Myocyte (in vitro differentiated cells): Measurements from ENCODE around the gene MAB21L3. TPM values are rescaled to one million over a fixed set of nuclear protein-coding genes. Genes with fewer than 3 reads are reported as not detected.
"Not testable (repeated sequence)": the region's sequence is repeated elsewhere in the genome, so short reads cannot be mapped to it uniquely, and the experiment has no call there.

Source experiments
- DNase-seq: peaks from one replicate; pipeline ENCODE4 v3.0.0-alpha.2; 2012; ENCODE audit warnings: low read depth
- total RNA-seq: library from RNA; depleted of rRNA; stranded (reverse); fragments of >200 nt; gene quantifications from 2 replicates; pipeline ENCODE4 v1.2.3, GENCODE V29; 2014

MAB21L3 gene
- total RNA-seq, 1 donor from 2014 or later, result 0.27 TPM

DNA sequence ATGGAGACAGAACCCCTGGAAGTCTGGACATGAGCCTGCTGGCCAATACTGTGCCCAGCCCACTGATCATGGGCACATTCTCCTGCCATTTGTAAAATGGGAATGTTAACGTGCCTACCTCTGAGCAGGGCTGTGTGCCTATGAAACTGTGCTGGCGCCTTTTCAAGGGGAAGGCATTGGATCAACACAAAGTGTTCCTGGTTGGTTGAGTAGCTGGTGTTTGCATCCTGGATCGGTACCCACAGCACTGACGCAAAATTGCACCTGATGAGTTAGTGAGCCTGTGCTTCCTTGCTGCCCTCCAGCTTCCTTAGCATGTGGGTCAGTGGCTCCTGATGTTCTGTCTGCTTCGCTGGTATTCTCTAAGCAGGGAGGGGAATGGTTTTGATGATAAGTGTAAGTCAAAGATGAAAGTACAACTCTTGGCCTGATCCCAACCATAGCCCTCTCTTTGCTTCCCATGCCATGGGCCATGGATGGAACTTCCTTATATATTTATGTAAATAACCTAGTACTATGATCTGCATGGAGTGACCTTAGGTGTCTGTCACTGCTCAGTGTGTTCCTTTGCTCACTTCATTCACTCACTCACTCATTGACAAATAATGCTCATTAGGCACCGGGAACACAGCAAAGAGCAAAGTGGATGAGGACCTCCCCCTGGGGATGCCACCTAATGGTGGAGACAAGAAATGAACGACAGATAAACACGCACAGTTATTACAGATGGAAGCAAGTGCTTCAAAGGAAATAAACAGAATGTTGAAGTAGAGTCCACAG, 22.7 kb downstream of the MAB21L3 start:
- DNase-seq, result no peak

DNA sequence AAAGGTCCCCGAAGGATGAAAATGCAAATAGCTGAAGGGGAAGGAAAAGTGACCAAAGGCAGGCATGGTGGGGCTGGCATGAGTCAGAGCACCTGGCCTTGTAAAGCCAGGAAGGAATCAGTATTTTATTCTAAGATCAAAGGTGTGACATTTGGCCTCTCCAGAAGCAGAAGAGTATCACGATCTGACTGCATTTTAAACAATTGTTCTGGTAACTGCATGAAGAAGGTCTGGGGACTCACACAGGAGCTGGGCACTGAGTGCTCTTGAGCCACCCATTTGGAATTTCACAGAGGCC, 23.2 kb downstream of the MAB21L3 start:
- no peak for DNase-seq

GRCh38 chr1:116138277-116138792, 27.1 kb downstream of the MAB21L3 start:
- DNase-seq, result no peak

DNA sequence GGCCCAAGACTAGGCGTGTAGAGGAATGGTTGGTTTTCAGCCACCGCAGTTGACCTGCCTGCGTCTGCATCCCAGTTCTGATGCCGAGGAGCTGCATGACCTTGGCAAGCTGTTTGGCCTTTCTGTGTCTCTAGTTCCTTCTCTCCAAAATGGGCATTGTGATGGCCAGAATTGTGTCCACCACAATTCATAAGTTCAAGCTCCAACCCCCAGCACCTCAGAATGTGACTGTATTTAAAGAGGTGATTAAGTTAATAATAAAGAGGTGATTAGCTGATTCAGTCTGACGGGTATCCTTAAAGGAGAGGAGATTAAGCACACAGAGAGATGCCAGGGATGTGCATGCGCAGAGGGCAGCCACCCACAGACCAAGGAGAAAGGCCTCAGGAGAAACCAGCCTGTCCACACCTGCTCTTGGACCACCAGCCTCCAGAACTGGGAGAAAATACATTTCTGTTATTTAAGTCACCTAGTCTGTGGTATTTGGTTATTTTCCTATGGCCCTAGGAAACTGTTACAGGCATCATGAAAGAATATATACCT, 28.5 kb downstream of the MAB21L3 start:
- DNase-seq, result no peak

GRCh38 chr1:116144151-116144550, 33.0 kb downstream of the MAB21L3 start:
- no peak for DNase-seq

GRCh38 chr1:116146447-116147113, 35.4 kb downstream of the MAB21L3 start:
- not testable (repeated sequence) for DNase-seq

DNA sequence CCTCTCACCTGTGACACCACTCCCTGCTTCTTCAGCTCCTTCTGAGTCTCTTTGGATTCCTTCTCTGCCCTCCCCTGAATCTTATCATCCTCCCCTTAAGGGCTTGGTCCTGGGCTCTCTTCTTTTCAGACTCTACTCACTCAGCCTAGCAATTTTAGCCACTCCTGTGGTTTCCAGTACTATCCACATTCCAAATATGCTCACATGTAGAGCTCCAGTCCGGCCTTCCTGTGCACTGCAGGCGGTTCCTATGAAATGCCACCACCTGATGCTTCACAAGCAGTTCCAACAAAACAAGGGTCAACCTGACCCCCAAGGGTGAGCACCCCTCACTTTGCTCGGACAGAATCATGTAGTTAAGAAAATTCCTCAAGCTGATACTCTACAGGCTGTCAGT, 35.9 kb downstream of the MAB21L3 start:
- no peak for DNase-seq

DNA sequence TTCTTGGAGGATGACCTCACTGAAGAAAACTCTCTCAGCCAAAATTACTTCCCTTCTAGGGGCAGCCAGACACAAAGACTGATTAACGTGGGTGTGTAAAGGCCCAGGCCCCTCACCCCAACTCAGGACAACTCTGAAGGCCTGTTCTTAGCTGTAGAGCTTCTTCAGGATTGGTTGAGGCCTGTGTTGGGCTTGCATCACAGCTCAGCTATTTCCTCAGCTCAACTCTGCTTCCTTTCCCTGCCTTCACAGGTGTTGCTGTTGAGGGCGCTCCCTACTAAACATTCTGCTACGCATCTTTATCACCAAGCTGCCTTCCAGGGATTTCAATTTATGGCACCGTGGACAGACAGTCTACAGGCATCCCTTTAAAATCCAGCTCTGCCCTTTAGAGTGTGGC, 36.8 kb downstream of the MAB21L3 start:
- DNase-seq, result peak; percentile 54

GRCh38 chr1:116148967-116149366, 37.8 kb downstream of the MAB21L3 start:
- DNase-seq, result no peak

GRCh38 chr1:116150368-116150767, 39.2 kb downstream of the MAB21L3 start:
- no peak for DNase-seq

GRCh38 chr1:116151739-116152576, 40.8 kb downstream of the MAB21L3 start:
- peak; percentile 87 for DNase-seq

- DNase-seq, result no peak
These were observed 41.4 kb downstream of the MAB21L3 start for GRCh38 chr1:116152577-116152943.

DNA sequence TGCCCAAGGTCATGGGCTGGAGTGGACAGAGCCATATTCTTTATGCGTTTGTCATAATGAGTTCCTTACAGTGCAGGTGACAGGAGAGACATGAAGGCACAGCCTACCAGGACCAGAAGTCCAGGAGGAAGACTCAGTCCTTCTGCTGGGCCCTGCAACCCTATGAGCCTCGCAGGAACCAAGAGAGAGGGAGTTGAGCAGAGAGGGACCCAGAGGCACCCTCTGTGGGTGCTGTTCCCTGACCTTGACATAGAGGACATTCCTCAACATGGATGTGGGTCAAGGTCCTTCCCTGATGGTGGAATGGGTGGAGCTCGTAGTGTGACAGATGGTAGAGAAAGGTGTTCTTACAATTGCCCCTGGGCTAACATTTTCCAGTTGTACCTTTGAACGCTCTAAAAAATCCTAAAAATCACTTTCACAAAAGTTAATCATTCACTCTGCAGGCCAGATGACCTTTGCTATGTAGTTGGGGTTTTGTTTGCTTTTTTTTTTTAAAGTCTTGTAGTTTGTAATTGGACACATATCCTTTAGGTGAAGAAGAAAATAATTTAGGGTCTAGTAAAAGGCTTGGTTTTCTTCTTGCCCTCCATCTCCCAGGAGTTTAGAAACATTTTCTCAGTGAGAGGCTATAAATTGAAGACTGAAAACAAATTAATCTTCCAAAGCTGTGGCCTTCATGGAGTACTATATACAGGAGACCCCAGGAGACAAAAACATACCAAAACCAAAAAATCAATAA, 41.9 kb downstream of the MAB21L3 start:
- DNase-seq, result no peak

GRCh38 chr1:116153692-116154031, 42.5 kb downstream of the MAB21L3 start:
- DNase-seq, result no peak

- DNase-seq, result no peak
These were observed 43.3 kb downstream of the MAB21L3 start for GRCh38 chr1:116154536-116154935.

DNA sequence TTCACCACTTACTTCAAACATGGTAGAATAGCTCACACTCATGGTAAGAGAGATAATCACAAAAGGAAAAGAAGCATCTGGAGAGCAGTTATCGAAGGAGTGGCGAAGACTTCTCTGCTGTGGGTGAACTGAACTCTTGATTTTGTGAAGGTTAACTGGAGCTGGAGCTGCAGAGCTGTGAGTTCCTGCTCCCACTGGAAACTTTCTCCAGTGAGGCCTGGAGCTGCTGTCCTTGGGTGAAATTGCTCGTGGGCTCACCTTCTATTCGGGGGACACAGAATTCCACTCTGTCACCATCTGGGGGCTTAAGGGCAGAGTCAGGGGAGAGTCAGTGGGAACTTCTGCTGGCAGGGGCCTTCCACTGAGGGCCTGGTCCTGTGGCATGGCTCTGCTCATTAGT, 45.9 kb downstream of the MAB21L3 start:
- no peak for DNase-seq

DNA sequence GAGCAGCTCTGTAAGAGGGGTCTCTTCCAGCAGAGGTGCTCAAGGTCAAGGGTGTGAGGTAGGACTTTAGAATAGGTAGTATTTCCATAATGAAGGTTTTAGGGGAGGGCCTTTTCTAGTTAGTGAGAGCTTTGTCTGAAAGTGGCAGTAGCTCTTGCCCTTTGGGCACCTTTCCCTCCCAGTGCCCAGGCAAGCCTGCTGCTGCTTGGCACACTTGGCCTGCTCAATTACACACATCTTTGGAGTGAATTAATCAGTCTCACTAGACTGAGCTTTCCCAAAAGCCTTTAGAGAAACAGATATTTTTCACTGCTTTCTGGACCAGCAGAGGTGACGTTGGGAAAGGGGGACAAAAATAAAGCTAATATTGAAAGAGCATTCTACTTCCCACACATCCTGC, 48.0 kb downstream of the MAB21L3 start:
- DNase-seq, result no peak

DNA sequence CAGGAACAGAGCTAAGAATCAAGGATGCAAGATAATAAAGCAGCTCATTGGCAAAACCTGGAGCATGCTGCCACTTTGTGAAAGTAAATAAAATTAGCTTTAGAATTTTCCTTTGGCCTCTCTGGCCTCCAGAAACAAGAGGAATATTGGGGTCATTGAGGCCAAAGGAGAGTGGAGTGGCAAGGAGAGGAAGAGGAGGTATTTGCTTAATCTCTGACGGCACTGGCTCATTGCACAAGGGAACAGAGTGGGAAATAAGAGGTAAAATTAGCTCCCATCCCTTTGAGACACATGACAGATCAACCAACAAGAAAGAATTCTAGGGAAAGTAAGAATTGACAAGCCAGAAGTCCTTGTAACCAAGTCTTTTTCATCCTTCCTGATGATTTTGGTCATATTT, 48.4 kb downstream of the MAB21L3 start:
- no peak for DNase-seq

DNA sequence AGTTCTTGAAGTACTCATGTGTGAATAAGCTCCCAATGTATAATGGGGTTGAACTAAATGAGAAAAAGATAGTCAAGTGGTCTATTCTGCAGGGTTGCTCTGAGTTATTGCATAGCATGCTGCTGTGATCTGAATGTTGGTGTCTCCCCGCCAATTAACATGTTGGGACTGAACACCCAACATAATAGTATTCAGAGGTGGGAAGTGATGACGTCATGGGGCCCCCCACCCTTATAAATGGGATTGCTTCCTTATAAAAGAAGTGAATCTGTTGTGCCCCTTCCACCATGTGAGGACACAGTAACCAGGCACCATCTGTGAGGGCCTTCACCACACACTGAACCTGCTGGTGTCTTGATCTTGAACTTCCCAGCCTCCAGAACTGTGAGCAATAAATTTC, 50.2 kb downstream of the MAB21L3 start:
- no peak for DNase-seq

- no peak for DNase-seq
These were observed 50.7 kb downstream of the MAB21L3 start for GRCh38 chr1:116161877-116162390.

- no peak for DNase-seq
These were observed 52.3 kb downstream of the MAB21L3 start for GRCh38 chr1:116163533-116163932.
